ENCODE measurements around the gene GOLIM4.

Gene GOLIM4

GRCh38 chr3:167992381-167992780 lies 103.3 kb downstream of the GOLIM4 start:
- no peak for ATAC-seq

GRCh38 chr3:167991213-167991612 lies 104.5 kb downstream of the GOLIM4 start:
- ATAC-seq, result no peak
- no peak for TF ChIP-seq SNAI2 (CRISPR knock-in tag; IDR thresholded peaks at IDR 0.05)
- TF ChIP-seq POU6F1 (CRISPR knock-in tag; IDR thresholded peaks at IDR 0.05; ENCODE audit: borderline replicate concordance, low read depth), result no peak
- no peak for TF ChIP-seq CREB5 (CRISPR knock-in tag; IDR thresholded peaks at IDR 0.05; ENCODE audit: low read depth)
- no peak for TF ChIP-seq OSR1 (CRISPR knock-in tag; IDR thresholded peaks at IDR 0.05)
- no peak for TF ChIP-seq ZNF8 (CRISPR knock-in tag; IDR thresholded peaks at IDR 0.05)
- TF ChIP-seq ZC3H10 (CRISPR knock-in tag; IDR thresholded peaks at IDR 0.05), result no peak
- no peak for TF ChIP-seq BACH2 (CRISPR knock-in tag; IDR thresholded peaks at IDR 0.05; ENCODE audit: borderline replicate concordance)
- no peak for TF ChIP-seq CSDC2 (CRISPR knock-in tag; IDR thresholded peaks at IDR 0.05)

More at GRCh38 chr3:167992381-167992780, 103.3 kb downstream of the GOLIM4 start:
- TF ChIP-seq CSDC2 (CRISPR knock-in tag; IDR thresholded peaks at IDR 0.05), result no peak
- no peak for TF ChIP-seq GLIS3 (CRISPR knock-in tag; IDR thresholded peaks at IDR 0.05)
- TF ChIP-seq TOX (CRISPR knock-in tag; IDR thresholded peaks at IDR 0.05; ENCODE audit: borderline replicate concordance), result no peak
- no peak for TF ChIP-seq ZNF70 (CRISPR knock-in tag; IDR thresholded peaks at IDR 0.05)
- no peak for TF ChIP-seq ZFP3 (CRISPR knock-in tag; IDR thresholded peaks at IDR 0.05)
- no peak for TF ChIP-seq ZNF565 (CRISPR knock-in tag; conservative IDR thresholded peaks at IDR 0.05; ENCODE audit: low read depth)
- no peak for TF ChIP-seq SNAI2 (CRISPR knock-in tag; IDR thresholded peaks at IDR 0.05)
- TF ChIP-seq ESRRG (CRISPR knock-in tag; IDR thresholded peaks at IDR 0.05), result no peak
- no peak for TF ChIP-seq ARNTL (CRISPR knock-in tag; IDR thresholded peaks at IDR 0.05; ENCODE audit: borderline replicate concordance, low read depth)
- TF ChIP-seq CSRNP3 (CRISPR knock-in tag; IDR thresholded peaks at IDR 0.05), result no peak
- no peak for TF ChIP-seq ZFP30 (CRISPR knock-in tag; IDR thresholded peaks at IDR 0.05)
- TF ChIP-seq ZC3H10 (CRISPR knock-in tag; IDR thresholded peaks at IDR 0.05), result no peak
- no peak for TF ChIP-seq PATZ1 (CRISPR knock-in tag; IDR thresholded peaks at IDR 0.05; ENCODE audit: borderline replicate concordance)
- TF ChIP-seq BACH2 (CRISPR knock-in tag; IDR thresholded peaks at IDR 0.05; ENCODE audit: borderline replicate concordance), result no peak
- TF ChIP-seq OSR1 (CRISPR knock-in tag; IDR thresholded peaks at IDR 0.05), result no peak
- no peak for TF ChIP-seq ZNF8 (CRISPR knock-in tag; IDR thresholded peaks at IDR 0.05)
- TF ChIP-seq CREB5 (CRISPR knock-in tag; IDR thresholded peaks at IDR 0.05; ENCODE audit: low read depth), result no peak
- TF ChIP-seq TSHZ2 (CRISPR knock-in tag; IDR thresholded peaks at IDR 0.05), result no peak
- TF ChIP-seq PPARA (CRISPR knock-in tag; IDR thresholded peaks at IDR 0.05; ENCODE audit: borderline replicate concordance), result no peak
- TF ChIP-seq POU6F1 (CRISPR knock-in tag; IDR thresholded peaks at IDR 0.05; ENCODE audit: borderline replicate concordance, low read depth), result no peak

Measured in SK-N-SH treated with all-trans-retinoic acid at 6 μM for 48 hours (cell line).